Prostate gland (tissue), 2 donors: ENCODE data around the gene ZBTB7C. TPM values are rescaled to one million over a fixed set of nuclear protein-coding genes. Genes with fewer than 3 reads are reported as not detected.

Source experiments
- DNase-seq: peaks from one replicate; pipeline ENCODE4 v3.0.0-alpha.2; 2019; ENCODE audit warnings: low spot score
- H3K27ac ChIP-seq, 2 donors: fragments of 200-600 bp; sonication (generic); 2 replicates each; pipeline ENCODE4 v1.5.1; 2017 to 2019
- H3K27me3 ChIP-seq: fragments of 200-600 bp; sonication (generic); replicated peaks from 2 replicates; pipeline ENCODE4 v1.5.1; 2019; ENCODE audit not compliant: insufficient read depth
- H3K36me3 ChIP-seq, 2 donors: fragments of 200-600 bp; sonication (generic); 1 replicate in 1 of 2; 2 replicates in 1 of 2; pipeline versions ENCODE4 v1.5.1 to v1.8.1; 2017 to 2019
- H3K4me1 ChIP-seq: fragments of 200-600 bp; sonication (generic); replicated peaks from 2 replicates; pipeline ENCODE4 v1.5.1; 2019
- H3K4me3 ChIP-seq, 2 donors: fragments of 200-600 bp; sonication (generic); 2 replicates each; pipeline ENCODE4 v1.5.1; 2017 to 2019
- H3K9me3 ChIP-seq: fragments of 200-600 bp; sonication (generic); 2 replicates; pipeline ENCODE4 v1.5.1; 2017
- CTCF ChIP-seq, 4 experiments: fragments of 200-600 bp in 2 of 4; fragments of 450-650 bp in 2 of 4; sonication (generic) in 2 of 4; IDR thresholded peaks; 1 replicate in 3 of 4; 2 replicates in 1 of 4; pipeline ENCODE4 v1.5.1; 2016 to 2019; ENCODE audit warnings: antibody characterized with exemption in 4 of 4, mild to moderate bottlenecking in 2 of 4, moderate library complexity in 2 of 4
- POLR2A ChIP-seq: fragments of 450-650 bp; IDR thresholded peaks from one replicate; pipeline ENCODE4 v1.6.1; 2016; ENCODE audit warnings: antibody characterized with exemption, mild to moderate bottlenecking
- POLR2AphosphoS5 ChIP-seq: sonication (generic); formaldehyde crosslinking; IDR thresholded peaks from one replicate; pipeline ENCODE4 v1.6.1; 2017; ENCODE audit warnings: antibody characterized with exemption
- WGBS: methylation state at CpG from one replicate; pipeline ENCODE4 v1.1.5; 2018; 5-methylcytosine and 5-hydroxymethylcytosine counted together
- intact Hi-C: fragments of 100-400 bp; cut with DNase I; formaldehyde crosslinking; loops from one replicate; pipeline ENCODE4 v1.14.2; 2022
- total RNA-seq, 2 donors: library from RNA; depleted of rRNA; stranded (reverse); fragments of >200 nt; gene quantifications; one replicate each; pipeline ENCODE4 v1.1.0, GENCODE V29; 2016

The ZBTB7C gene
- total RNA-seq, 2 donors from 2014 or later = 14.7 to 48.9 TPM

GRCh38 chr18:48093104-48093503 is 316.1 kb downstream of the ZBTB7C start:
- no peaks in the 10 kb centered on the region for H3K36me3 ChIP-seq
- TF ChIP-seq POLR2A (no peak), POLR2AphosphoS5 (no peak), CTCF (IDR thresholded peaks at IDR 0.05) (no peak)
- no peak overlapping the region for H3K27ac ChIP-seq
- H3K27me3 ChIP-seq = no peaks in the 10 kb centered on the region
- intact Hi-C loops = no loop called here
- DNase-seq = no peak
- WGBS = 84% methylated on average over 5 of the region's 5 CpGs
- H3K4me3 ChIP-seq = no peak overlapping the region
- H3K9me3 ChIP-seq = no peaks in the 10 kb centered on the region
- H3K4me1 ChIP-seq = no peaks in the 10 kb centered on the region

GRCh38 chr18:48091869-48092497 is 317.2 kb downstream of the ZBTB7C start:
- DNase-seq = no peak
- TF ChIP-seq POLR2A = no peak
- no peak for TF ChIP-seq CTCF (IDR thresholded peaks at IDR 0.05)
- no peak for TF ChIP-seq POLR2AphosphoS5
- Histone ChIP-seq H3K36me3 (no peaks in the 10 kb centered on the region), H3K4me3 (no peak overlapping the region), H3K27me3 (no peaks in the 10 kb centered on the region), H3K27ac (no peak overlapping the region), H3K9me3 (no peaks in the 10 kb centered on the region), H3K4me1 (no peaks in the 10 kb centered on the region)
- intact Hi-C loops = no loop called here
- WGBS = 89% methylated on average over 6 of the region's 6 CpGs

- no peak overlapping the region for H3K27ac ChIP-seq
- 92% methylated on average over 1 of the region's 1 CpG for WGBS
These were observed 318.5 kb downstream of the ZBTB7C start for GRCh38 chr18:48090702-48091101.

GRCh38 chr18:48090021-48090420 is 319.2 kb downstream of the ZBTB7C start:
- no peak for DNase-seq
- Histone ChIP-seq H3K27ac (no peak overlapping the region), H3K4me1 (no peaks in the 10 kb centered on the region), H3K4me3 (no peak overlapping the region), H3K9me3 (no peaks in the 10 kb centered on the region), H3K27me3 (no peaks in the 10 kb centered on the region), H3K36me3 (no peaks in the 10 kb centered on the region)
- intact Hi-C loops = no loop called here
- TF ChIP-seq CTCF (IDR thresholded peaks at IDR 0.05) (no peak), POLR2AphosphoS5 (no peak), POLR2A (no peak)
- WGBS = 82% methylated on average over 9 of the region's 9 CpGs

More at GRCh38 chr18:48090702-48091101, 318.5 kb downstream of the ZBTB7C start:
- no peak for TF ChIP-seq CTCF (IDR thresholded peaks at IDR 0.05)
- no peak for TF ChIP-seq POLR2A
- TF ChIP-seq POLR2AphosphoS5 = no peak
- Histone ChIP-seq H3K27me3 (no peaks in the 10 kb centered on the region), H3K9me3 (no peaks in the 10 kb centered on the region), H3K4me3 (no peak overlapping the region), H3K4me1 (no peaks in the 10 kb centered on the region), H3K36me3 (no peaks in the 10 kb centered on the region)
- DNase-seq = no peak
- intact Hi-C loops = no loop called here

- intact Hi-C loops = no loop called here
- no peaks in the 10 kb centered on the region for H3K27me3 ChIP-seq
- no peak overlapping the region for H3K27ac ChIP-seq
- H3K4me3 ChIP-seq = no peak overlapping the region
- H3K9me3 ChIP-seq = no peaks in the 10 kb centered on the region
- TF ChIP-seq POLR2A (no peak), POLR2AphosphoS5 (no peak), CTCF (IDR thresholded peaks at IDR 0.05) (no peak)
- H3K36me3 ChIP-seq = no peaks in the 10 kb centered on the region
- H3K4me1 ChIP-seq = no peaks in the 10 kb centered on the region
- DNase-seq = no peak
- WGBS = 77% methylated on average over 4 of the region's 4 CpGs
These were observed 323.2 kb downstream of the ZBTB7C start for GRCh38 chr18:48085781-48086487.
